GM21423 (cell line): ENCODE results near the gene SHISA6.
"Not testable (repeated sequence)": the region's sequence is repeated elsewhere in the genome, so short reads cannot be mapped to it uniquely, and the experiment has no call there.

Experiments used
- ATAC-seq: cut with Tn5 transposase; IDR thresholded peaks from one replicate; pipeline ENCODE4 v1.9.1; 2021; ENCODE audit warnings: mild to moderate bottlenecking, moderate library complexity; ENCODE audit not compliant: unreplicated experiment

SHISA6 gene

GRCh38 chr17:11301874-11302273, 60.9 kb downstream of the SHISA6 start:
- ATAC-seq = not testable (repeated sequence)

DNA sequence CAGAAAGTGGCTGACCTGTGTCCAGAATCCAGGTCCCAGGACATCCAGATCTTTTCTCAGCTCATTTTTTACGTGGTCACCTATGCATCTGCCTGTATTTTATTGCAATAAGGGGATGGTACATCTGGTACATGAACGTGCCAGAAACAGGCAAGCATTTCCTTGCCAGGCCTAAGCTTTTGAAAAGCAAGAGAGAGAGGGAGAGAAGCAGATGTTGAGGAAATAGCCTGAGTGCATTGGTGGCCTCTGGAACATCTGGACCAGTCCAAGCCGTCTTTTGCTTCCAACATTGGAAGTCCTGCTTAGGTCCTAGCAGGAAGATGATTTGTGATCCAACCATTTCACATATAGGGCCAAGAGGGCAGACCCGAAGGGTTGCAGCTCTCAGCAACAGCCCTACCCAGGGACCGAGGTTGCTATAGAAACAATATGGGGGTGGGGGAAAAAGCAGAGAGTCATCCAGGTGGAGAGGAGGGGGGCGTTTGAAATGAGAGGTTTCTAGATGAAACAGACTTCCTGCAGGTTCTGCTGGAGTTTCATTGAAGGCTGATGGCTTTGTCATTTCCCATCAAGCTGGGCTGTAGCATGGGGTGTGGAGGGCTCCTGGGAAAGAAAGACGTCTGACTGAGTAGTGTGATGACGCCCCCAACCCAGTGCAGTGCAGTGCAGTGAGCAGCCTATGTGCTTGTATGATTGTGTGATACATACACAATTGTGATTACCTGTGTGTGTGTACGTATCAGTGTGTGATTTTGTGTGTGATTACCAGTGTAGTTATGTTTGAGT, 61.6 kb downstream of the SHISA6 start:
- no peak for ATAC-seq

DNA sequence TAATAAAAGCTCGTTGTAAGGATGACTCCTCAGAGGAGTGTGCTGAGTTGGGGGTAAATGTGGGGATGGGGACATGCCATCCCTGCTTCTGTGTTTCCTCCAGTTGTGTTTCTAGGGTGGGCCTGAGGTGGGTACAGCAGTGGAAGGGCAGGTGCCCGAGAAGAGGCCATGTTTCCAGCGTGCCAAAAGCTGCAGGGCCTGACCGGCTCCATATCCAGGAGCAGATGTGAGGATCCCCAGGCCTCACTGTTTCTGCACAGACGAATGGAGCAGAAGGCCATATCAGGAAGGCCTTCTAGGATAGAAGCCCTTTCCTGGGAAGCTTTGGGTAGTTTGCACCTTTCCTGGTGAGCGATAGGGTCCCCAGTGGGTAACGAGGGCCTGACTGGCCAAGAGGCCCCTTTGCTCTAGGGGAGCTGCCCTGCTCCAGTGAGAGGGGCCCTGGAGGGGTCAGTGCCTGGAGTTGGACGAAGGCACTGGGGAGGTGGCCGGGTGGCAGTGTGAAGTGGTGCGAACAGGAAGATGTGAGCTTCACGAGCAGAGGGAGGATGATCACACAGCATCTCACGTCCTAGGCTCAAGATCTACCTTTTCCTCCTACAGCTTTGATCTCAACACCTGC, 62.9 kb downstream of the SHISA6 start:
- no peak for ATAC-seq

GRCh38 chr17:11304568-11304967, 63.6 kb downstream of the SHISA6 start:
- ATAC-seq = no peak

DNA sequence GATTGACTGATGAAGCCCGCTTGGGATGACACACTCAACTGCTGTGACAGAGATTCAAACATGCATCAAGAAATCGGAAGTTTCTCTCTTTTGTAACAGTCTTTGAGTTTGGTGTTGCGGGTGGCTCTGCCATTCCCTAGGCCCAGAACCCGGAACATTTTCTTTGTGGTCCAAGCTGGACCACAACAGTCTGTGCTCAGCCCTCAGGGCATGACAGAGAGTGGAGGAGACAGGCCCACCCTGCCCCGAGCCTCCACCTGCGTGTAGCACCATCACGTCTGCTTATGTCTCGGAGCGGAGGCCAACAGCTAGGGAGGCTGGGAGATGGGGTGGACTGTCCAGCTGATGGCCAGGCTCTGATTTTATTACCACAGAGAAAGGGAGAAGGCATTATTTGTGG, 64.5 kb downstream of the SHISA6 start:
- ATAC-seq = no peak

- ATAC-seq = no peak
Observed at GRCh38 chr17:11308531-11308930, 67.5 kb downstream of the SHISA6 start.

- no peak for ATAC-seq
Observed at GRCh38 chr17:11309033-11309432, 68.0 kb downstream of the SHISA6 start.

DNA sequence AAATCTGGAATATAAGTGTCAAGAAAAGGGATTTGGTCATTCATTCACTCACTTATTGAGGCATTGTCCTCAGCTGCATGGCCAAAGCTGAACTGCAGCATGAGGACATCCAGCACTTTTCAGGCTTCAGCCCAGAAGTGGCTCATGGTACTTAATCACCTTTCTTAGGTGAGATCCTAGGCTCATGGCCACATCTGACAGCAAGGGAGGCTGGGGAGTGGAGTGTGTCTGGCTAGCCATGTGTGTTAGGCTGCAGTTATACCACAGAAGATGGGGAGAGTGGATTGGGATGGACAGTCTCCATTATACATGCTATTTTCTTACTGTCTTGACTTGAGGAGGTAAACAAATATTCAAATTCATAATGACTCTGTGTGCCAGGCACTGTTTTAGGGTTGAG, 68.8 kb downstream of the SHISA6 start:
- no peak for ATAC-seq

DNA sequence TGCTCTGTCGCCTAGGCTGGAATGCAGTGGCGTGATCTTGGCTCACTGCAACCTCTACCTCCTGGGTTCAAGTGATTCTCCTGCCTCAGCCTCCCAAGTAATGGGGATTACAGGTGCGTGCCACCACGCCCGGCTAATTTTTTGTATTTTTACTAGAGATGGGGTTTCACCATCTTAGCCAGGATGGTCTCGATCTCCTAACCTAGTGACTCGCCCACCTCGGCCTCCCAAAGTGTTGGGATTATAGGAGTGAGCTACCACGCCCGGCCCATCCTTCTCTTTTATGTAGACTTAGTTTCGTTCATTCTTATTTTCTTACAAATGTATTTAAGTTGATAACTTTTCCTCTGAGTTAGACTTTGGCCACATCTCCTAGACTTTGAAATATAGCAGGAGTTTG, 75.4 kb downstream of the SHISA6 start:
- ATAC-seq = not testable (repeated sequence)

- no peak for ATAC-seq
Observed at GRCh38 chr17:11318207-11318606, 77.2 kb downstream of the SHISA6 start.

DNA sequence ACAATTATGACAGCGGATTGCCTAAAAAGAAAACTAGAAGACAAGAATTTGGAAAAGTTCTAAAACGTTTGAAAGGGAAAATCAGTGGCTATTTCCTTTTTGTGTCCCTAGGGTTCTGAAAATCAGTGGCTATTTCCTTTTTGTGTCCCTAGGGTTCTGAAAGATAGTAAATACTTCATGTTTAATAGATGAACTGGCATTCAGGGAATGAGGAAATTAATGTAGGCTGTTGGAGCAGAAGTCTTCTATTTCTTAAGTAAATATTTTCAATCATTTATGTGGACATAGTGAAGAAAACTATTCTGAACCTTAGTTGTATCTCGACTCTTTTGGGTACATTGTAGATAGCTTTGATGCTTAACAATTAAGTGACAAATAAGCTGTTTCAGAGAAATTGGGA, 78.9 kb downstream of the SHISA6 start:
- ATAC-seq = no peak

GRCh38 chr17:11324021-11324420, 83.0 kb downstream of the SHISA6 start:
- ATAC-seq = no peak

- no peak for ATAC-seq
Observed at GRCh38 chr17:11324846-11325420, 83.9 kb downstream of the SHISA6 start.

GRCh38 chr17:11326492-11326891, 85.5 kb downstream of the SHISA6 start:
- no peak for ATAC-seq

DNA sequence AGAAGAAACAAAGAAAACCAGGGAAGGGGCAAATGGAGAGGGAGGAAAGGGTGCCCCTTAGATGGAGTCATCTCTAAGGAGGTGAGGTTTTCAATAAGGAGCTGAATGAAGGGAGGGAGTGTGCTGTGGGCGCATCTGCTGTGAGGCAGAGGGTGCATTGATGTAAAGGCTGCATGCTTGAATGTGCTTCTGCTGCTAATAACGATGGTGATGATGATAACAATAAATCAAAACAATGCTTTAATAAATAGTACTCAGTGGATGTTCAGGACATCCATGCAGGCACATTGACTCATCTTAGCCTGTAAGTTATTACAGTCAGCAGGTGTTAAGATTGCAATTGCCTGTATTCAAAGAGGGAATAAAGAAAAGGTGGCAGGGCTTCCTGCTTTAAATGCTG, 87.8 kb downstream of the SHISA6 start:
- ATAC-seq = no peak

- no peak for ATAC-seq
Observed at GRCh38 chr17:11330006-11330405, 89.0 kb downstream of the SHISA6 start.

GRCh38 chr17:11330826-11331225, 89.8 kb downstream of the SHISA6 start:
- ATAC-seq = no peak

- no peak for ATAC-seq
Observed at GRCh38 chr17:11331547-11332513, 90.8 kb downstream of the SHISA6 start.

DNA sequence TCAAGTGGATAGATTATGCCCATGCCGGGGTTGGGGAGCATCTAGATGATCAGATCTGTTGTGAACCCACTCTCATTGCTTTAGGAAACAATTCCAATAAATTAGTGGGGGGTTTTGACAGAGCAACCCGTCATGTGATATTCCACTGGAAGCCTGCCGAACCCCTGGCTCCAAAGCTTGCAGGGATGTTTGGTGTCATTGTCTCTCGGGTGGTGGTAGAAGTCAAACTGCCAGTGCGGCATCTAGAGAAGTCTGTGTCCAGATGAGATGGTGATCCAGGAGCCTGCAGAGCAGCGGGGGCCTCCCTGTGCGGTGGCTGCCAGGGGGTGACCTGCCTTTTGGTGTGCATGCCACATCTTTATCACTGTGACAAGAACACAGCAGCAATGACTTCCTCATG, 91.7 kb downstream of the SHISA6 start:
- no peak for ATAC-seq

DNA sequence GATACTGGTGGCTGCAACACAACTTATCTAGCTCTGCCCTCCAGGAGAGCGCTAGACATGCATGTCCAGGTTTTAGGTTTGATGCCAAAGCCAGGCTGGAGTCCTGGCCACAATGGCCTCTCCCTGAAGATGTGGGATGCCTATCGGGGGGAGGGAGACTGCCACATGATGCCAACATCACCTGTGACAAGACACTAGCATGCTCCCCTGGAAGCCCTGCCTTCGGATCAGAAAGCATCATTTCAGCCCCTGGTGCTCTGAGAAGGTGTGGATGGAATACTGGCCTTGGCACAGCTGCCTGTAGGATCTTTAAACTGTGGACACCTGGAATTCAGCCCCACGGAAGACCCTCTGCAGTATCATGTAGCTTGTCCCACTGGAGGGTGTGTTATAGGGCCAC, 93.5 kb downstream of the SHISA6 start:
- ATAC-seq = no peak

DNA sequence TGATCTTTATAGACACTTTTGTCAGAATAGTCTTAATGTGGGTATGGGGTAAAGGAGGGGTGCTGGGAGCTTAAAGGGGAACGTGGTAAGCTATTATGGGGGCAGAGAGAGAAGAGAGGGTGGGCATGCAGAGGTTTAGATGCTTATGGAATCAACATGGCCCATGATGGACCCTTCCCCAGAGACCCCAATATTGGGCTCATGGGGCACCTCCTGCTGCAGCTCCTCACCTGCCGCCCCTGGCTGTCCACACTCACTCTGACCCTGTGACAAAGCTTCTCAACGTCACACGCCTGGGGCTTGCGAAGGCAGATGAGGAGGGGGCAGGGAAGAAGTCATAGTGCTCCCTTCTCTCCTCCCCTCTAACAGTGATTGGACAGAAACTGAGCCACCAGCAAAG, 95.3 kb downstream of the SHISA6 start:
- ATAC-seq = no peak
